Midbrain (tissue), 1 donor: ENCODE measurements around the gene CNIH3.
"Not testable (repeated sequence)": the region's sequence is repeated elsewhere in the genome, so short reads cannot be mapped to it uniquely, and the experiment has no call there.

Source experiments
- DNase-seq: peaks from one replicate; lab custom pipeline; 2025; lab: John Stamatoyannopoulos, UW

The CNIH3 gene

GRCh38 chr1:224689374-224689773 lies 73.3 kb downstream of the CNIH3 start:
- DNase-seq, result no peak

GRCh38 chr1:224690576-224690975 lies 74.5 kb downstream of the CNIH3 start:
- no peak for DNase-seq

- DNase-seq, result no peak
Measured at GRCh38 chr1:224691148-224691925, 75.2 kb downstream of the CNIH3 start.

GRCh38 chr1:224694969-224695368 lies 78.9 kb downstream of the CNIH3 start:
- DNase-seq, result no peak

GRCh38 chr1:224696021-224696420 lies 79.9 kb downstream of the CNIH3 start:
- DNase-seq, result no peak

- no peak for DNase-seq
Measured at GRCh38 chr1:224696891-224697765, 81.0 kb downstream of the CNIH3 start.

GRCh38 chr1:224698015-224698451 lies 81.9 kb downstream of the CNIH3 start:
- no peak for DNase-seq

GRCh38 chr1:224700918-224701531 lies 84.9 kb downstream of the CNIH3 start:
- DNase-seq, result no peak

GRCh38 chr1:224703702-224704101 lies 87.6 kb downstream of the CNIH3 start:
- no peak for DNase-seq

GRCh38 chr1:224704107-224704735 lies 88.1 kb downstream of the CNIH3 start:
- DNase-seq, result no peak

- no peak for DNase-seq
Measured at GRCh38 chr1:224705578-224705977, 89.5 kb downstream of the CNIH3 start.

GRCh38 chr1:224707843-224708725 lies 92.0 kb downstream of the CNIH3 start:
- no peak for DNase-seq

GRCh38 chr1:224710196-224710595 lies 94.1 kb downstream of the CNIH3 start:
- no peak for DNase-seq

GRCh38 chr1:224711231-224711756 lies 95.2 kb downstream of the CNIH3 start:
- DNase-seq, result not testable (repeated sequence)

GRCh38 chr1:224711876-224712275 lies 95.8 kb downstream of the CNIH3 start:
- DNase-seq, result no peak

- no peak for DNase-seq
Measured at GRCh38 chr1:224713228-224713627, 97.1 kb downstream of the CNIH3 start.

GRCh38 chr1:224714553-224714952 lies 98.4 kb downstream of the CNIH3 start:
- DNase-seq, result no peak

GRCh38 chr1:224718470-224719053 lies 102.4 kb downstream of the CNIH3 start:
- DNase-seq, result no peak

- no peak for DNase-seq
Measured at GRCh38 chr1:224719716-224720115, 103.6 kb downstream of the CNIH3 start.

- DNase-seq, result no peak
Measured at GRCh38 chr1:224720216-224720615, 104.1 kb downstream of the CNIH3 start.
